Mammary epithelial cell (primary cell): ENCODE measurements around the gene RBMS2.

ENCODE experiments used
- EZH2 ChIP-seq: IDR thresholded peaks from 2 replicates; pipeline ENCODE4 v1.6.1; 2012; ENCODE audit warnings: low read length, inconsistent platforms, borderline replicate concordance
- TF ChIP-seq, protein P1 (sequence below), 2 donors: IDR thresholded peaks in 1 of 2; conservative IDR thresholded peaks in 1 of 2; 2 replicates each; pipeline ENCODE4 v1.5.1; 2011 to 2012; ENCODE audit warnings: inconsistent platforms in 2 of 2, low read length in 2 of 2, mild to moderate bottlenecking in 2 of 2, control low read depth in 1 of 2, low read depth in 1 of 2; ENCODE audit not compliant: insufficient read depth in 1 of 2; ENCODE audit errors: extremely low read depth in 1 of 2

DNA sequence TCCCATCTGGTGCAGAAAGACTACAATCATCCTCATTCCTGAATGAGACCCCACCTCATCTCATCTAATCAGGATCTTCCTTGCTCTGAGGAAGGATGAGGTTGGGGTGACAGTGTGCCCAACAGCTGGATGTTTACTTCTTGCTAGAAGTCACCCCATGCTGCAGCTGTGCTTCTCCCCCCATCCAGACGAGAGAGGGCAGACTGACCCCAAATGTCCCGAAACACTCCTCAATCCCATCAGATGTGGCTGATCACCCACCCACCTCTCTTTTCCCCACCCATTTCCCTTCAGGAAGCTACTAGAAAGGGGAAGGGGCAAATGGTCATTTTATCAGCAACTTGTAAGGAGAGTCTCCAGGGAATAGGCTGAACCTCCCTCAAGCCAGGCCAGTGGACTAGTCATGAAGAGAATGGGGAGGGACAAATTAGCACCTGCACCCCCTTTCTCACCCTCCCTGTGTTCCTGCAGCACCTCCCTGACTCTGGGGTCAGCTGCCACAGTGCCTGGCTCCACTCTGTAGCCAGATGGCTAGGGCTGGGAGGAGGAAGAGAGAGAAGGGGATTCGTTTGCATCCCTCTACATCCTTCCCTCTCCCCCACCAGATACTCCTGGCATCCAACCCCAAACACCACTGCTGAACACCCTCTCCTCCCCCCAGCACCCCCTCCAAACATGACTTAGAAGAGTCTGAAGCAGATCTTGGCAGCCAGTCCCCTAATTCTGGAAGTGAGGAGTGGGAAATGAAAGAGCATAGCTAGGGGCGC, 111.3 kb downstream of the RBMS2 start:
- TF ChIP-seq, protein P1, sequence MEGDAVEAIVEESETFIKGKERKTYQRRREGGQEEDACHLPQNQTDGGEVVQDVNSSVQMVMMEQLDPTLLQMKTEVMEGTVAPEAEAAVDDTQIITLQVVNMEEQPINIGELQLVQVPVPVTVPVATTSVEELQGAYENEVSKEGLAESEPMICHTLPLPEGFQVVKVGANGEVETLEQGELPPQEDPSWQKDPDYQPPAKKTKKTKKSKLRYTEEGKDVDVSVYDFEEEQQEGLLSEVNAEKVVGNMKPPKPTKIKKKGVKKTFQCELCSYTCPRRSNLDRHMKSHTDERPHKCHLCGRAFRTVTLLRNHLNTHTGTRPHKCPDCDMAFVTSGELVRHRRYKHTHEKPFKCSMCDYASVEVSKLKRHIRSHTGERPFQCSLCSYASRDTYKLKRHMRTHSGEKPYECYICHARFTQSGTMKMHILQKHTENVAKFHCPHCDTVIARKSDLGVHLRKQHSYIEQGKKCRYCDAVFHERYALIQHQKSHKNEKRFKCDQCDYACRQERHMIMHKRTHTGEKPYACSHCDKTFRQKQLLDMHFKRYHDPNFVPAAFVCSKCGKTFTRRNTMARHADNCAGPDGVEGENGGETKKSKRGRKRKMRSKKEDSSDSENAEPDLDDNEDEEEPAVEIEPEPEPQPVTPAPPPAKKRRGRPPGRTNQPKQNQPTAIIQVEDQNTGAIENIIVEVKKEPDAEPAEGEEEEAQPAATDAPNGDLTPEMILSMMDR (conservative IDR thresholded peaks at IDR 0.05 in 1 of 2, IDR thresholded peaks at IDR 0.05 in 1 of 2; ENCODE audit: extremely low read depth in 1 of 2, insufficient read depth in 1 of 2, low read depth in 1 of 2, low read length in 2 of 2), result no peak
- TF ChIP-seq EZH2, result no peak
